H9 (cell line): ENCODE measurements around the gene NDUFAF4. TPM values are rescaled to one million over a fixed set of nuclear protein-coding genes. Genes with fewer than 3 reads are reported as not detected.

Experiments used
- DNase-seq: peaks from one replicate; pipeline ENCODE4 v3.0.0-alpha.2; 2017
- H2AFZ ChIP-seq: one replicate; pipeline ENCODE4 v1.6.1; 2013; ENCODE audit warnings: mild to moderate bottlenecking, low read length, control low read depth, moderate library complexity
- H2AK5ac ChIP-seq: 2 replicates; pipeline ENCODE4 v1.6.1; 2013; ENCODE audit warnings: low read length, control low read depth, mixed read lengths; ENCODE audit not compliant: insufficient read length
- H2BK120ac ChIP-seq: one replicate; pipeline ENCODE4 v1.6.1; 2013; ENCODE audit warnings: low read depth, mild to moderate bottlenecking, low read length, control low read depth, inconsistent platforms; ENCODE audit not compliant: poor library complexity, severe bottlenecking
- H2BK12ac ChIP-seq: 2 replicates; pipeline ENCODE4 v1.6.1; 2013; ENCODE audit warnings: low read length, control low read depth, mixed read lengths, low read depth; ENCODE audit not compliant: insufficient read length
- H2BK15ac ChIP-seq: 2 replicates; pipeline ENCODE4 v1.6.1; 2013; ENCODE audit warnings: low read depth, low read length, control low read depth
- H2BK20ac ChIP-seq: one replicate; pipeline ENCODE4 v1.6.1; 2013; ENCODE audit warnings: low read depth, mild to moderate bottlenecking, low read length, control low read depth, inconsistent platforms; ENCODE audit not compliant: poor library complexity, severe bottlenecking
- H2BK5ac ChIP-seq: 2 replicates; pipeline ENCODE4 v1.6.1; 2013; ENCODE audit warnings: low read length, control low read depth, mixed read lengths; ENCODE audit not compliant: insufficient read length
- H3K14ac ChIP-seq: 2 replicates; pipeline ENCODE4 v1.6.1; 2013; ENCODE audit warnings: low read length, control low read depth; ENCODE audit not compliant: insufficient read depth
- H3K18ac ChIP-seq: 2 replicates; pipeline ENCODE4 v1.6.1; 2013; ENCODE audit warnings: low read depth, mild to moderate bottlenecking, mixed read lengths, low read length, control low read depth; ENCODE audit not compliant: insufficient read length
- H3K23ac ChIP-seq: 2 replicates; pipeline ENCODE4 v1.6.1; 2013; ENCODE audit warnings: low read length, control low read depth, mixed read lengths, low read depth; ENCODE audit not compliant: insufficient read length
- H3K23me2 ChIP-seq: 2 replicates; pipeline ENCODE4 v1.6.1; 2013; ENCODE audit warnings: low read depth, mild to moderate bottlenecking, mixed read lengths, low read length, control low read depth; ENCODE audit not compliant: insufficient read length, poor library complexity, severe bottlenecking
- H3K27ac ChIP-seq: 2 replicates; pipeline ENCODE4 v1.5.1; 2013; ENCODE audit warnings: low read length, control low read depth, mixed read lengths, low read depth; ENCODE audit not compliant: insufficient read length
- H3K27me3 ChIP-seq: 2 replicates; pipeline ENCODE4 v1.6.1; 2013; ENCODE audit warnings: low read length, control low read depth, inconsistent platforms; ENCODE audit not compliant: insufficient read depth
- H3K4ac ChIP-seq: 2 replicates; pipeline ENCODE4 v1.6.1; 2013; ENCODE audit warnings: low read depth, mild to moderate bottlenecking, control low read depth, inconsistent platforms, low read length, moderate library complexity
- H3K4me1 ChIP-seq: 2 replicates; pipeline ENCODE4 v1.6.1; 2013; ENCODE audit warnings: low read length, control low read depth, inconsistent platforms; ENCODE audit not compliant: insufficient read depth
- H3K4me2 ChIP-seq: 2 replicates; pipeline ENCODE4 v1.6.1; 2013; ENCODE audit warnings: low read length, control low read depth, mixed read lengths; ENCODE audit not compliant: insufficient read length, insufficient read depth
- H3K56ac ChIP-seq: 2 replicates; pipeline ENCODE4 v1.6.1; 2013; ENCODE audit warnings: low read depth, mild to moderate bottlenecking, mixed read lengths, low read length, control low read depth; ENCODE audit not compliant: insufficient read length
- H3K79me1 ChIP-seq: 2 replicates; pipeline ENCODE4 v1.6.1; 2013; ENCODE audit warnings: low read depth, mild to moderate bottlenecking, moderate library complexity, low read length, control low read depth, inconsistent platforms; ENCODE audit not compliant: insufficient read depth, poor library complexity, severe bottlenecking
- H3K79me2 ChIP-seq: 2 replicates; pipeline ENCODE4 v1.6.1; 2013; ENCODE audit warnings: low read length, control low read depth, inconsistent platforms; ENCODE audit not compliant: insufficient read depth
- H3K9ac ChIP-seq: 2 replicates; pipeline ENCODE4 v1.6.1; 2013; ENCODE audit warnings: low read length, control low read depth, mixed read lengths; ENCODE audit not compliant: insufficient read length; ENCODE audit errors: extremely low read depth
- H3K9me3 ChIP-seq: one replicate; pipeline ENCODE4 v1.6.1; 2013; ENCODE audit warnings: low read depth, low read length, inconsistent platforms; ENCODE audit not compliant: control insufficient read depth
- H3T11ph ChIP-seq: one replicate; pipeline ENCODE4 v1.6.1; 2013; ENCODE audit warnings: mild to moderate bottlenecking, low read length, control low read depth, inconsistent platforms
- H4K20me1 ChIP-seq: one replicate; pipeline ENCODE4 v1.6.1; 2013; ENCODE audit not compliant: control insufficient read depth, insufficient read length, insufficient read depth
- H4K5ac ChIP-seq: 2 replicates; pipeline ENCODE4 v1.6.1; 2013; ENCODE audit warnings: low read depth, mild to moderate bottlenecking, mixed read lengths, low read length, control low read depth; ENCODE audit not compliant: insufficient read length
- H4K8ac ChIP-seq: replicated peaks from 2 replicates; pipeline ENCODE4 v1.6.1; 2013; ENCODE audit warnings: low read length, control low read depth, mixed read lengths, low read depth; ENCODE audit not compliant: insufficient read length
- H4K91ac ChIP-seq: 2 replicates; pipeline ENCODE4 v1.6.1; 2013; ENCODE audit warnings: low read depth, mild to moderate bottlenecking, moderate library complexity, mixed read lengths, low read length, control low read depth; ENCODE audit not compliant: insufficient read length
- H3K27ac Mint-ChIP-seq, 3 experiments: 2 replicates in 2 of 3; 3 replicates in 1 of 3; pipeline ENCODE4 v1.8.0; 2020 to 2021; ENCODE audit warnings: mixed read lengths in 3 of 3, mild to moderate bottlenecking in 1 of 3, moderate library complexity in 1 of 3
- H3K27me3 Mint-ChIP-seq: 2 replicates; pipeline ENCODE4 v1.8.0; 2021; ENCODE audit warnings: low read depth, mild to moderate bottlenecking, moderate library complexity, mixed read lengths
- H3K36me3 Mint-ChIP-seq, 3 experiments: 2 replicates in 2 of 3; 3 replicates in 1 of 3; pipeline ENCODE4 v1.8.0; 2020 to 2021; ENCODE audit warnings: low read depth in 3 of 3, mixed read lengths in 3 of 3; ENCODE audit not compliant: insufficient read depth in 1 of 3
- H3K4me1 Mint-ChIP-seq, 2 experiments: 2 replicates each; pipeline ENCODE4 v1.8.0; 2020; ENCODE audit warnings: mixed read lengths in 2 of 2
- H3K4me3 Mint-ChIP-seq, 2 experiments: 2 replicates in 1 of 2; 3 replicates in 1 of 2; pipeline ENCODE4 v1.8.0; 2020 to 2021; ENCODE audit warnings: mild to moderate bottlenecking in 2 of 2, mixed read lengths in 2 of 2, moderate library complexity in 1 of 2
- H3K9me3 Mint-ChIP-seq, 2 experiments: 2 replicates in 1 of 2; 3 replicates in 1 of 2; pipeline ENCODE4 v1.8.0; 2020; ENCODE audit warnings: mild to moderate bottlenecking in 2 of 2, mixed read lengths in 2 of 2, moderate library complexity in 1 of 2
- CTCF ChIP-seq: fragments of 200-600 bp; sonication (generic); conservative IDR thresholded peaks from 3 replicates; pipeline ENCODE4 v1.8.0; 2021; ENCODE audit warnings: antibody characterized with exemption, mild to moderate bottlenecking
- WGBS: extraction: QIAGEN DNeasy Blood & Tissue Kit; methylation state at CpG from one replicate; pipeline ENCODE4 v1.1.7; 2013; ENCODE audit warnings: missing lambda C conversion rate, low lambda C conversion rate, mixed read lengths; ENCODE audit not compliant: insufficient read length; ENCODE audit errors: extremely low coverage; 5-methylcytosine and 5-hydroxymethylcytosine counted together
- total RNA-seq: library from RNA; stranded (reverse); gene quantifications from 2 replicates; pipeline ENCODE4 v1.2.1, GENCODE V29; 2021

The NDUFAF4 gene
- total RNA-seq, 1 experiment from 2014 or later: 86.6 TPM

DNA sequence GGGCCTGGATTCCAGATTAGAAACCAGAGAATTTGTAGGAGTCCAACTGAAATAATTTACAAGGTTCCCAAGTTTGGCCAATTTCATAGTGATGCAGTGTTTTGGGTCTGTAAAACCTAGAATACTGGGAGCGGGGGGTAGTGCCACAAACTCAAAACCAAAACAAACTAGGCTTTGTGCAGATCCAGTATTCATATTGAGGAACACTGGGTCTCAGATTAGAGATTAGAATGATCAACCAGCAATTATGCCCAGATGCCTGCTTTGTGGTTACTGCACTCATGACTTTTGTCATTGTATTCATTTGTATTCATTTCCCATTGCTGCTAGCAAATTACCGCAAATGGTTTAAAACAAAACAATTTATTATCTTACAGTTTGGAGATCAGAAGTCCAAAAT lies 3.2 kb upstream of the NDUFAF4 start:
- Mint-ChIP-seq H3K36me3 (peaks cover 3 to 6% (median 4%) of the 10 kb centered on the region in 3 experiments; a peak in 6 of 7 replicates), H3K27ac (no peak overlapping the region; a peak in 1 of 7 replicates), H3K9me3 (no peaks in the 10 kb centered on the region), H3K4me1 (peaks cover 15 to 17% of the 10 kb centered on the region in 2 experiments), H3K4me3 (no peak overlapping the region), H3K27me3 (peaks cover under 1% of the 10 kb centered on the region; the same call in 1 of the 2 replicates)
- no peak for DNase-seq
- Histone ChIP-seq H3K23ac (no peak overlapping the region), H3K23me2 (no peaks in the 10 kb centered on the region), H3K18ac (no peak overlapping the region), H2BK5ac (no peak overlapping the region), H4K5ac (no peak overlapping the region), H3K4me2 (no peak overlapping the region), H3K14ac (no peak overlapping the region), H2BK12ac (no peak overlapping the region), H3K79me2 (peaks cover 9% of the 10 kb centered on the region; the same call in 1 of the 2 replicates), H2BK20ac (no peak overlapping the region), H3K9me3 (no peaks in the 10 kb centered on the region), H3K79me1 (no peaks in the 10 kb centered on the region), H2BK120ac (no peak overlapping the region), H4K8ac (no peak overlapping the region), H2AFZ (no peak overlapping the region), H4K20me1 (no peaks in the 10 kb centered on the region), H3K4ac (no peak overlapping the region), H3T11ph (no peak overlapping the region), H3K56ac (no peak overlapping the region), H3K4me1 (no peaks in the 10 kb centered on the region), H2BK15ac (no peak overlapping the region), H4K91ac (no peak overlapping the region), H3K9ac (no peak overlapping the region), H3K27ac (no peak overlapping the region), H2AK5ac (no peak overlapping the region), H3K27me3 (no peaks in the 10 kb centered on the region)
- WGBS: no CpG with 5 or more reads among the region's 2 CpGs
- no peak for TF ChIP-seq CTCF
